ENCODE results near the gene RAB11B. TPM values are rescaled to one million over a fixed set of nuclear protein-coding genes. Genes with fewer than 3 reads are reported as not detected.

RAB11B gene
- total RNA-seq, 4 donors from 2014 or later, result 40.6 to 125 (median 56.8) TPM

DNA sequence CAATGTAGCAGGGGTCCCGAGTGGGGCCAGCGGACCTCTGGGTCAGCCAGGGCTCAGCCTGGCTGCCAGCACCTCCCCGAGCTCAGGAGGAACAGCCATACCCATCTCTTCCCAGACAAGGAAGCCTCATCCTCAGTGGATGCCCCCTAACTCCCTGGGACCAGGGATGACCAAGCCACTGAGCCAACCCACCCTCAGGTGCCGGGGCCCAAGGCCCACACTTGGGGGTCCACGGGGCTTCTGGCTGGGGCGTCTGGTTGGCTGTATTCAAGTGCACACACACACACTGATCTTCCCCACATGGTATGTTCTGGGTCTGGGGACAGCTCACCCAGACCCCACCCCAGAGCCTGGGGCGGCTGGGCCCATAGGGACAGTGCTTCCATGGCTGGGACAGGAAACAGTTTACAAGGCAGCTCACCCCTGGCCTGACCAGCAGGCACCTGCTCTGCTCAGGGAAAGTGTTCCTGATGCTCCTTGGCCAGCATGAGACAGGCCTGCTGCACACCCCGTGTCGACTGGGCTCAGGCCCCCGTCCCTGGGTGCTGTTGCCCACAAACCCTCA, 7.7 kb downstream of the RAB11B start:
- no peak for DNase-seq (ENCODE audit: low spot score in 2 of 2)
- intact Hi-C loops (cut with DNase I; ENCODE audit: low total_unique reads), result loop anchor here (5.0 kb wide), 1 partner anchor 46 kb away; no protein-coding TSS in a partner anchor
- no peak for TF ChIP-seq POLR2A (IDR thresholded peaks at IDR 0.05)
- TF ChIP-seq, protein P1, sequence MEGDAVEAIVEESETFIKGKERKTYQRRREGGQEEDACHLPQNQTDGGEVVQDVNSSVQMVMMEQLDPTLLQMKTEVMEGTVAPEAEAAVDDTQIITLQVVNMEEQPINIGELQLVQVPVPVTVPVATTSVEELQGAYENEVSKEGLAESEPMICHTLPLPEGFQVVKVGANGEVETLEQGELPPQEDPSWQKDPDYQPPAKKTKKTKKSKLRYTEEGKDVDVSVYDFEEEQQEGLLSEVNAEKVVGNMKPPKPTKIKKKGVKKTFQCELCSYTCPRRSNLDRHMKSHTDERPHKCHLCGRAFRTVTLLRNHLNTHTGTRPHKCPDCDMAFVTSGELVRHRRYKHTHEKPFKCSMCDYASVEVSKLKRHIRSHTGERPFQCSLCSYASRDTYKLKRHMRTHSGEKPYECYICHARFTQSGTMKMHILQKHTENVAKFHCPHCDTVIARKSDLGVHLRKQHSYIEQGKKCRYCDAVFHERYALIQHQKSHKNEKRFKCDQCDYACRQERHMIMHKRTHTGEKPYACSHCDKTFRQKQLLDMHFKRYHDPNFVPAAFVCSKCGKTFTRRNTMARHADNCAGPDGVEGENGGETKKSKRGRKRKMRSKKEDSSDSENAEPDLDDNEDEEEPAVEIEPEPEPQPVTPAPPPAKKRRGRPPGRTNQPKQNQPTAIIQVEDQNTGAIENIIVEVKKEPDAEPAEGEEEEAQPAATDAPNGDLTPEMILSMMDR (IDR thresholded peaks at IDR 0.05), result no peak
- no peak overlapping the region for H3K4me3 ChIP-seq (ENCODE audit: low read depth, poor library complexity, severe bottlenecking)
- WGBS, 2 donors, result 72 to 82% methylated on average over 6 of the region's 10 CpGs

DNA sequence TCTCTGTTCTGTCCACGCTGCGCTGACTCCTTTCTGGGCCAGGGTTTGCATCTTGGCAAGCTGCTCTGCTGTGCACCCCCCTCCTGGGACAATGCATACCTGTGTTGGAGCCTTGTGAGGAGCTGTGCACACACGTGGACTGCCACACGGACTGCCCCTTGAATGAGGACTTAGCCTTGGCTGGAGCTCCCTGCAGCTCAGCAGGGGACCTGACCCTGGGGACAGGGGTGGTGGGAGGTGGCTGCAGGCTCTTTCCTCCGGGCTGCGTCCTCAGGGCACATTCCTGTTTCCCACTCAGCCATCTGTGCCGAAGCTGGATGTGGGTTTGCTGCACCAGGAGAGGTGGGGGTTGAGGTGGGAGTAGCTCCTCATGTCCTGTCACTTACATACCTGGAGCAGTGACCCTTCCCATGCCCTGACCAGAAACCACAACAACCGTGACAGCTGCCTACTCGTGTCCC, 8.2 kb downstream of the RAB11B start:
- no peak overlapping the region for H3K4me3 ChIP-seq (ENCODE audit: low read depth, poor library complexity, severe bottlenecking)
- no peak for DNase-seq (ENCODE audit: low spot score in 2 of 2)
- TF ChIP-seq, protein P1 (IDR thresholded peaks at IDR 0.05), result no peak
- TF ChIP-seq POLR2A (IDR thresholded peaks at IDR 0.05), result no peak
- intact Hi-C loops (cut with DNase I; ENCODE audit: low total_unique reads), result loop anchor here (5.0 kb wide), 1 partner anchor 46 kb away; no protein-coding TSS in a partner anchor
- WGBS, 2 donors, result 54 to 73% methylated on average over 8 to 9 of the region's 9 CpGs

DNA sequence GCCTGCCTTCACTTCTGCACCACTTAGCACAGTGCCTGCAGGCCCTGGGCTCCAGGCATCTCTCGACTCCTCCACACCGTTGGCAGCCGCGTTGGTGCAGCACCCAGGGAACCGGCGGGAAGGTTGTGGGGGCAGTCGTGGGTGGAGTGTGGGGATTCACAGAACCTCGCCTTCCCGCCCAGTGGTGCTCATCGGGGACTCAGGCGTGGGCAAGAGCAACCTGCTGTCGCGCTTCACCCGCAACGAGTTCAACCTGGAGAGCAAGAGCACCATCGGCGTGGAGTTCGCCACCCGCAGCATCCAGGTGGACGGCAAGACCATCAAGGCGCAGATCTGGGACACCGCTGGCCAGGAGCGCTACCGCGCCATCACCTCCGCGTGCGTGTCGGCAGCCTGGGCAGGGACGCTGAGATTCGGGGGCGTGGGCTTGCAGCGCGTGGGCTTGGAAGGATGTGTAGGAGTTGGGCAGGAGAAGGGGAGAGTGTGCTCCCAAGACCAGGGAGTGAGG, 9.6 kb downstream of the RAB11B start:
- DNase-seq (ENCODE audit: low spot score in 2 of 2), result no peak
- intact Hi-C loops (cut with DNase I; ENCODE audit: low total_unique reads), result loop anchor here (5.0 kb wide), 1 partner anchor 47 kb away; no protein-coding TSS in a partner anchor
- TF ChIP-seq POLR2A (IDR thresholded peaks at IDR 0.05), result no peak
- TF ChIP-seq, protein P1 (IDR thresholded peaks at IDR 0.05), result no peak
- 92 to 95% methylated on average over 33 to 34 of the region's 34 CpGs for WGBS, 2 donors
- no peak overlapping the region for H3K4me3 ChIP-seq (ENCODE audit: low read depth, poor library complexity, severe bottlenecking)

DNA sequence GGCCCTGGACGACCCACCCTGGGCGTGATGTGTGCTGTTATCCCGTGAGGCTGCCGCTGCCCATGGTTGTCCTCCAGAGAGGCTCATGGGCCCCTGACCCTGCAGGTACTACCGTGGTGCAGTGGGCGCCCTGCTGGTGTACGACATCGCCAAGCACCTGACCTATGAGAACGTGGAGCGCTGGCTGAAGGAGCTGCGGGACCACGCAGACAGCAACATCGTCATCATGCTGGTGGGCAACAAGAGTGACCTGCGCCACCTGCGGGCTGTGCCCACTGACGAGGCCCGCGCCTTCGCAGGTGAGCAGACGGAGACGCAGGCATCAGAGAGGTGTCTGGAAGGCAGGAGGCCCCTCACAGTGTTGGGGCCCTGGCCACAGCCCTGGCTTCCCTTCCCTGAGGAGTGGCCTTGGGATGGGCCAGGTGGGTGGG, 11.8 kb downstream of the RAB11B start:
- TF ChIP-seq, protein P1 (IDR thresholded peaks at IDR 0.05), result no peak
- TF ChIP-seq POLR2A (IDR thresholded peaks at IDR 0.05), result no peak
- intact Hi-C loops (cut with DNase I; ENCODE audit: low total_unique reads), result no loop called here
- 93 to 94% methylated on average over 21 of the region's 21 CpGs for WGBS, 2 donors
- no peak overlapping the region for H3K4me3 ChIP-seq (ENCODE audit: low read depth, poor library complexity, severe bottlenecking)
- no peak for DNase-seq (ENCODE audit: low spot score in 2 of 2)

DNA sequence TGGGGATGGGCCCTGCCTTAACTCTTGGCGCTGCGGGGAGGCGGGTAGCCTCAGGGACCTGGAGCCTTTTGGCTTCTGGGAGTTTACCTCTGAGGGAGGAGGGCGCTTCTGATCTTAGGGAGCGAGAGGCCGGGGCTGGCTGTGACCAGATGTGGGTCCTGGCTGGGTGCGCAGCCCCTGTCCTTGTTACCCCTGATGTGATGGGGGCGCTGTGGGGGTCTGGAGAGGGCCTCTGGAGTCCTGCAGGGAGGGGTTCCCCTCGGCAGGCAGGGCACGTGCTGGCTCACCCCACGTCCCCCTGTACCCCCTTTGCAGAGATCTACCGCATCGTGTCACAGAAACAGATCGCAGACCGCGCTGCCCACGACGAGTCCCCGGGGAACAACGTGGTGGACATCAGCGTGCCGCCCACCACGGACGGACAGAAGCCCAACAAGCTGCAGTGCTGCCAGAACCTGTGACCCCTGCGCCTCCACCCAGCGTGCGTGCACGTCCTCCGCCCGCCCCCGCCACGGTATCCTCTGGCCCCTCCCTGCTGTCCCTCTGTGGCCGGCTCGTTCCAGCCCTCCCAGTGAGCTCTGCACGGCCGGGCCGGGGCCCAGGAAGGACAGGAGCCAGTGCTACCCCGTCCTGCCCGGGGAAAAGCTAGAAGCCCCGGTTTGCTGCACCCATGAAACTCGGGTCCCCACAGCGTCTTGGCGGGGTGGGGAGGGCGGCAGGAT, 13.1 kb downstream of the RAB11B start:
- 90 to 93% methylated on average over 28 to 44 of the region's 44 CpGs for WGBS, 2 donors
- intact Hi-C loops (cut with DNase I; ENCODE audit: low total_unique reads), result no loop called here
- H3K4me3 ChIP-seq (ENCODE audit: low read depth, poor library complexity, severe bottlenecking), result no peak overlapping the region
- TF ChIP-seq, protein P1 (IDR thresholded peaks at IDR 0.05), result no peak
- no peak for TF ChIP-seq POLR2A (IDR thresholded peaks at IDR 0.05)
- DNase-seq (ENCODE audit: low spot score in 2 of 2), result no peak
